Measurements from ENCODE around the gene ELMO1. TPM values are rescaled to one million over a fixed set of nuclear protein-coding genes. Genes with fewer than 3 reads are reported as not detected.

ELMO1 gene
- total and polyA plus RNA-seq, 2 of the 13 experiments (the other 11 are each of a cell fraction or from before 2014, with no cell fraction given) = 0.11 to 0.17 TPM

DNA sequence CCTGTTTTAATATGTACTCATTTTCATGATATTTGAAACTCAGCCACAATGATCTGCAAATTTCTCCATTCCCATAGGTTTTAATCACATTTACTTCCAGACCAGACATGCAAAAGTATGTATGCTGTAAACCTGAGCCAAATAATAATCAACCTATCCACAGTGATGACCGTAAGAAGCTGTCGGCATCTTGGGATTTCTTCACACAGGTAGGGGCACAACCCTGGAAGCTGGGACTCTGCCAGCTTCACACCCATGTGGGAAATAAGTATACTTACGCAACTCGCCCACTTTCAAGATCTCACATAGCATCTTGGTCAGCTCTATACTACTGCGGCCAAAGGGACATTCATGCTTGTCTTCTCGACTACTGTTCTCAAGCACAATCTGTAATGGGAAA, 352.3 kb downstream of the ELMO1 start (continued):
- no peak for TF ChIP-seq HNRNPK (IDR thresholded peaks at IDR 0.05; ENCODE audit: low read depth, low read length, poor library complexity, severe bottlenecking)
- TF ChIP-seq KLF9 (CRISPR knock-in tag; IDR thresholded peaks at IDR 0.05; ENCODE audit: low read depth) = no peak
- no peak for TF ChIP-seq TGIF2 (CRISPR knock-in tag; IDR thresholded peaks at IDR 0.05)
- TF ChIP-seq SP1 (IDR thresholded peaks at IDR 0.05) = no peak
- no peak for TF ChIP-seq SP1 (CRISPR knock-in tag; IDR thresholded peaks at IDR 0.05)
- no peak for TF ChIP-seq ATF4 (CRISPR knock-in tag; IDR thresholded peaks at IDR 0.05)
- TF ChIP-seq PCBP1 (IDR thresholded peaks at IDR 0.05; ENCODE audit: borderline replicate concordance, low read depth, low read length) = no peak
- no peak for TF ChIP-seq ELF1 (CRISPR knock-in tag; IDR thresholded peaks at IDR 0.05)
- no peak for TF ChIP-seq ZNF12 (CRISPR knock-in tag; IDR thresholded peaks at IDR 0.05)
- no peak for TF ChIP-seq ZNF451 (CRISPR knock-in tag; IDR thresholded peaks at IDR 0.05)
- no peak for TF ChIP-seq ZNF614 (CRISPR knock-in tag; IDR thresholded peaks at IDR 0.05; ENCODE audit: borderline replicate concordance)
- TF ChIP-seq ZNF292 (CRISPR knock-in tag; IDR thresholded peaks at IDR 0.05; ENCODE audit: borderline replicate concordance, low read depth) = no peak
- no peak for TF ChIP-seq ZNF407 (CRISPR knock-in tag; IDR thresholded peaks at IDR 0.05; ENCODE audit: not compliant biosample characterization)

Measured in HepG2 (cell line).